ENCODE results near the gene MPP2. TPM values are rescaled to one million over a fixed set of nuclear protein-coding genes. Genes with fewer than 3 reads are reported as not detected.

MPP2 gene
- total and polyA plus RNA-seq, 2 donors (not counting 3 experiments of a cell fraction or from before 2014, with no cell fraction given): 1.4 to 1.6 TPM

DNA sequence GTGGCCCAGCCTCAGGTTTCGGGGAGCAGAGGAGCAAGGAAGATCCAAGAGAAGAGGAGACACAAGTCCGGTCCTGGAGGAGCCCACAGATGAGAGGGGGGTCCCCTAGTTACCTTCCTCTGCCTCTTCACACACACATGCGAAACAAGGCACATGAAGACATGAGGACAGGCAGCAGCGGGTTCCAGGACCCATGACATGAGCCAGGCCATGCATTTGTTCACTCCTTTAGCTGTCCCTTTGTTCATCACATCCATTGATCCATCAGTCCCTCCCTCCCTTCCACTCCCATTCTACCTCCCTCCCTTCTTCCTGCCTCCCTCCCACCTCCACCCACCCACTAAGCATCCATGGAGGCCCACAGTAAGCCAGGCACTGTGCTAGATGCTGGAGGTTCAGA is 25.6 kb upstream of the MPP2 start:
- no peaks in the 10 kb centered on the region for H3K9me3 ChIP-seq (replicated peaks; ENCODE audit: control insufficient read depth, insufficient read depth, low read length)
- no peaks in the 10 kb centered on the region for H3K79me2 ChIP-seq (ENCODE audit: control insufficient read depth, insufficient read depth, low read length)
- no TSS peak for BruUV-seq (replicated peaks)
- no peak overlapping the region for H3K9ac ChIP-seq (replicated peaks; ENCODE audit: extremely low read depth, insufficient read depth, low read length)
- FAIRE-seq (no peak), DNase-seq (ENCODE audit: low read depth, low spot score) (no peak)
- intact Hi-C loops (cut with micrococcal nuclease) (no loop called here), dilution Hi-C loops (cut with MboI; ENCODE audit: extremely low pct_ligation_motif_present, low sequenced_read_pairs) (no loop called here)
- no peak overlapping the region for H3K27ac ChIP-seq (ENCODE audit: insufficient read depth, low read depth, low read length)
- ChIA-PET CTCF (interaction anchor here (1.8 kb wide), 1 partner anchor 23 kb away, joined by 7 read pairs; no protein-coding TSS in a partner anchor), POLR2A (no interaction called here)
- no peaks in the 10 kb centered on the region for H3K9me1 ChIP-seq (replicated peaks; ENCODE audit: control insufficient read depth, extremely low read depth, insufficient read depth, low read length)
- H3K4me3 ChIP-seq (replicated peaks in 1 of 3; ENCODE audit: insufficient read depth in 1 of 3, low read depth in 1 of 3, low read length in 3 of 3): no peak overlapping the region
- H4K20me1 ChIP-seq (replicated peaks; ENCODE audit: control insufficient read depth, extremely low read depth, insufficient read depth, low read length): no peaks in the 10 kb centered on the region
- no peak overlapping the region for H2AFZ ChIP-seq (ENCODE audit: low read depth, low read length)
- no peaks in the 10 kb centered on the region for H3K36me3 ChIP-seq (ENCODE audit: control insufficient read depth in 2 of 2, extremely low read depth in 1 of 2, insufficient read depth in 2 of 2, low read length in 2 of 2)
- TF ChIP-seq GATA2 (IDR thresholded peaks at IDR 0.05; ENCODE audit: insufficient read depth, insufficient read length, low read depth, low read length): no peak
- TF ChIP-seq JUN (IDR thresholded peaks at IDR 0.05; ENCODE audit: borderline replicate concordance, insufficient read depth, insufficient read length, low read depth): no peak
- no peak for TF ChIP-seq POLR2A (IDR thresholded peaks at IDR 0.05; ENCODE audit: low read depth, low read length)
- no peak for TF ChIP-seq FOS (IDR thresholded peaks at IDR 0.05; ENCODE audit: borderline replicate concordance, insufficient read depth, low read length)
- TF ChIP-seq, protein P1, sequence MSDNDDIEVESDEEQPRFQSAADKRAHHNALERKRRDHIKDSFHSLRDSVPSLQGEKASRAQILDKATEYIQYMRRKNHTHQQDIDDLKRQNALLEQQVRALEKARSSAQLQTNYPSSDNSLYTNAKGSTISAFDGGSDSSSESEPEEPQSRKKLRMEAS (IDR thresholded peaks at IDR 0.05; ENCODE audit: insufficient read depth, insufficient read length): no peak
- TF ChIP-seq, protein P2, sequence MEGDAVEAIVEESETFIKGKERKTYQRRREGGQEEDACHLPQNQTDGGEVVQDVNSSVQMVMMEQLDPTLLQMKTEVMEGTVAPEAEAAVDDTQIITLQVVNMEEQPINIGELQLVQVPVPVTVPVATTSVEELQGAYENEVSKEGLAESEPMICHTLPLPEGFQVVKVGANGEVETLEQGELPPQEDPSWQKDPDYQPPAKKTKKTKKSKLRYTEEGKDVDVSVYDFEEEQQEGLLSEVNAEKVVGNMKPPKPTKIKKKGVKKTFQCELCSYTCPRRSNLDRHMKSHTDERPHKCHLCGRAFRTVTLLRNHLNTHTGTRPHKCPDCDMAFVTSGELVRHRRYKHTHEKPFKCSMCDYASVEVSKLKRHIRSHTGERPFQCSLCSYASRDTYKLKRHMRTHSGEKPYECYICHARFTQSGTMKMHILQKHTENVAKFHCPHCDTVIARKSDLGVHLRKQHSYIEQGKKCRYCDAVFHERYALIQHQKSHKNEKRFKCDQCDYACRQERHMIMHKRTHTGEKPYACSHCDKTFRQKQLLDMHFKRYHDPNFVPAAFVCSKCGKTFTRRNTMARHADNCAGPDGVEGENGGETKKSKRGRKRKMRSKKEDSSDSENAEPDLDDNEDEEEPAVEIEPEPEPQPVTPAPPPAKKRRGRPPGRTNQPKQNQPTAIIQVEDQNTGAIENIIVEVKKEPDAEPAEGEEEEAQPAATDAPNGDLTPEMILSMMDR (IDR thresholded peaks at IDR 0.05; ENCODE audit: extremely low read depth in 1 of 2, insufficient read depth in 1 of 2, low read depth in 1 of 2, low read length in 2 of 2): no peak
- TF ChIP-seq EZH2 (IDR thresholded peaks at IDR 0.05; ENCODE audit: borderline replicate concordance, low read depth, low read length, severe bottlenecking): no peak
- TF ChIP-seq POLR2AphosphoS5 (IDR thresholded peaks at IDR 0.05; ENCODE audit: insufficient read depth, low read depth, low read length): no peak
- no peak for TF ChIP-seq MYC (IDR thresholded peaks at IDR 0.05; ENCODE audit: low read depth, low read length)
- no peaks in the 10 kb centered on the region for H3K4me1 ChIP-seq (ENCODE audit: control insufficient read depth, extremely low read depth, insufficient read depth, low read length)
- no peak overlapping the region for H3K4me2 ChIP-seq (ENCODE audit: insufficient read depth, low read length)
- H3K27me3 ChIP-seq (ENCODE audit: control insufficient read depth in 2 of 2, insufficient read depth in 2 of 2, low read length in 2 of 2): peaks cover 7 to 9% of the 10 kb centered on the region in 2 experiments
